Endothelial cell of umbilical vein (primary cell): ENCODE data around the gene QRFPR. TPM values are rescaled to one million over a fixed set of nuclear protein-coding genes. Genes with fewer than 3 reads are reported as not detected.
A peak's percentile ranks its signal among the peaks of the same experiment; 100 is the strongest.

Experiments
- BruUV-seq: library from RNA; stranded (reverse); fragments of 400-500 nt; replicated peaks from 2 replicates; lab custom pipeline; 2021; lab: Mats Ljungman, UMichigan
- CTCF ChIA-PET: fragments of 300-600, 350-600 bp; sonication (Branson Sonifier 250); formaldehyde crosslinking; loops from one replicate; lab custom pipeline; 2021; ENCODE audit warnings: antibody characterized with exemption, inconsistent platforms; lab: Charles Lee
- POLR2A ChIA-PET: fragments of 300-600, 350-600 bp; sonication (Branson Sonifier 250); formaldehyde crosslinking; loops from one replicate; lab custom pipeline; 2021; ENCODE audit warnings: antibody characterized with exemption, inconsistent platforms; lab: Charles Lee
- DNase-seq: peaks from one replicate; pipeline ENCODE4 v3.0.0-alpha.2; 2011; ENCODE audit warnings: low read depth, low spot score
- FAIRE-seq: peaks from 2 replicates; lab custom pipeline; 2011; peaks lifted over from hg19 to GRCh38; lab: Jason Lieb, UNC
- H2AFZ ChIP-seq: 2 replicates; pipeline ENCODE4 v1.6.0; 2012; ENCODE audit warnings: low read depth, low read length, control low read depth, inconsistent platforms
- H3K27ac ChIP-seq: 2 replicates; pipeline ENCODE4 v1.5.1; 2011; ENCODE audit warnings: low read depth, mild to moderate bottlenecking, control low read depth, low read length, moderate library complexity; ENCODE audit not compliant: insufficient read depth
- H3K27me3 ChIP-seq, 2 experiments: 2 replicates each; pipeline versions ENCODE4 v1.6.0 to v1.6.1; 2011; ENCODE audit warnings: low read length in 2 of 2, mixed read lengths in 1 of 2; ENCODE audit not compliant: control insufficient read depth in 2 of 2, insufficient read depth in 2 of 2
- H3K36me3 ChIP-seq, 2 experiments: 2 replicates in 1 of 2; 3 replicates in 1 of 2; pipeline ENCODE4 v1.5.1; 2011; ENCODE audit warnings: low read length in 2 of 2, mild to moderate bottlenecking in 1 of 2, moderate library complexity in 1 of 2; ENCODE audit not compliant: control insufficient read depth in 2 of 2, insufficient read depth in 2 of 2; ENCODE audit errors: extremely low read depth in 1 of 2
- H3K4me1 ChIP-seq: 3 replicates; pipeline ENCODE4 v1.5.1; 2011; ENCODE audit warnings: mild to moderate bottlenecking, low read length; ENCODE audit not compliant: control insufficient read depth, insufficient read depth; ENCODE audit errors: extremely low read depth
- H3K4me2 ChIP-seq: 2 replicates; pipeline ENCODE4 v1.6.1; 2011; ENCODE audit warnings: low read length, control low read depth, mixed read lengths; ENCODE audit not compliant: insufficient read depth
- H3K4me3 ChIP-seq, 3 experiments: fragments of 200-600 bp in 1 of 3; sonication (generic), shearing (Covaris generic) in 1 of 3; replicated peaks in 1 of 3; 2 replicates each; pipeline ENCODE4 v1.5.1; 2011 to 2016; ENCODE audit warnings: control low read depth in 3 of 3, low read length in 3 of 3, mild to moderate bottlenecking in 2 of 3, inconsistent platforms in 1 of 3, low read depth in 1 of 3, moderate library complexity in 1 of 3; ENCODE audit not compliant: insufficient read depth in 1 of 3
- H3K79me2 ChIP-seq: 2 replicates; pipeline ENCODE4 v1.6.0; 2012; ENCODE audit warnings: low read length, inconsistent platforms; ENCODE audit not compliant: control insufficient read depth, insufficient read depth
- H3K9ac ChIP-seq: replicated peaks from 2 replicates; pipeline ENCODE3; 2011; ENCODE audit warnings: low read length, control low read depth; ENCODE audit not compliant: insufficient read depth; ENCODE audit errors: extremely low read depth
- H3K9me1 ChIP-seq: replicated peaks from 3 replicates; pipeline ENCODE4 v1.6.0; 2011; ENCODE audit warnings: mild to moderate bottlenecking, low read length; ENCODE audit not compliant: control insufficient read depth, insufficient read depth; ENCODE audit errors: extremely low read depth
- H3K9me3 ChIP-seq: replicated peaks from 2 replicates; pipeline ENCODE4 v1.5.1; 2012; ENCODE audit warnings: low read length, inconsistent platforms; ENCODE audit not compliant: control insufficient read depth, insufficient read depth
- H4K20me1 ChIP-seq: replicated peaks from 2 replicates; pipeline ENCODE3; 2011; ENCODE audit warnings: mild to moderate bottlenecking, low read length; ENCODE audit not compliant: control insufficient read depth, insufficient read depth; ENCODE audit errors: extremely low read depth
- CTCF ChIP-seq, 2 donors: IDR thresholded peaks; 1 replicate in 1 of 2; 2 replicates in 1 of 2; pipeline ENCODE4 v1.5.1; 2011; ENCODE audit warnings: low read length in 2 of 2, mild to moderate bottlenecking in 2 of 2, moderate library complexity in 2 of 2, control low read depth in 1 of 2, inconsistent platforms in 1 of 2, low read depth in 1 of 2; ENCODE audit not compliant: insufficient read depth in 1 of 2; ENCODE audit errors: extremely low read depth in 1 of 2
- GATA2 ChIP-seq: IDR thresholded peaks from 2 replicates; pipeline ENCODE4 v1.7.0; 2011; ENCODE audit warnings: low read depth, mild to moderate bottlenecking, moderate library complexity, mixed read lengths, low read length; ENCODE audit not compliant: insufficient read length, insufficient read depth
- JUN ChIP-seq: IDR thresholded peaks from 2 replicates; pipeline ENCODE4 v1.6.1; 2011; ENCODE audit warnings: borderline replicate concordance, low read depth; ENCODE audit not compliant: insufficient read length, insufficient read depth
- MAX ChIP-seq: IDR thresholded peaks from 2 replicates; pipeline ENCODE4 v1.6.1; 2011; ENCODE audit not compliant: insufficient read depth, insufficient read length
- POLR2AphosphoS5 ChIP-seq: IDR thresholded peaks from 2 replicates; pipeline ENCODE4 v1.6.1; 2012; ENCODE audit warnings: low read depth, mild to moderate bottlenecking, control low read depth, low read length, moderate library complexity; ENCODE audit not compliant: insufficient read depth
- dilution Hi-C: fragments of 300-500 bp; cut with MboI; formaldehyde crosslinking; loops from one replicate; pipeline ENCODE4 v1.15.0; 2019; ENCODE audit warnings: low sequenced_read_pairs; ENCODE audit not compliant: extremely low pct_ligation_motif_present
- intact Hi-C: fragments of 100-400 bp; cut with micrococcal nuclease; formaldehyde crosslinking; loops from one replicate; pipeline ENCODE4 v1.10.0; 2022
- polyA plus RNA-seq, 4 experiments: library from polyadenylated mRNA; depleted of rRNA in 3 of 4; stranded (reverse) in 3 of 4; unstranded in 1 of 4; fragments of >200 nt; gene quantifications; 2 replicates each; pipeline versions ENCODE4 v1.2.1 to v1.2.3, GENCODE V29; 2011 to 2012; ENCODE audit warnings: missing spikeins in 1 of 4
- total RNA-seq: library from RNA; stranded (reverse); gene quantifications from 2 replicates; pipeline ENCODE4 v1.2.3, GENCODE V29; 2021

The QRFPR gene
- total and polyA plus RNA-seq, 2 donors (not counting 3 experiments of a cell fraction or from before 2014, with no cell fraction given) = not detected

GRCh38 chr4:121370729-121371325, 10.0 kb downstream of the QRFPR start:
- Histone ChIP-seq H3K36me3 (no peaks in the 10 kb centered on the region), H2AFZ (no peak overlapping the region), H4K20me1 (no peaks in the 10 kb centered on the region), H3K4me1 (no peaks in the 10 kb centered on the region), H3K27ac (no peak overlapping the region), H3K9ac (no peak overlapping the region), H3K27me3 (peaks cover 0 to 7% of the 10 kb centered on the region in 2 experiments), H3K79me2 (no peaks in the 10 kb centered on the region), H3K9me3 (no peaks in the 10 kb centered on the region), H3K4me2 (no peak overlapping the region), H3K9me1 (no peaks in the 10 kb centered on the region), H3K4me3 (no peak overlapping the region)
- intact Hi-C loops (loop anchor here (1.0 kb wide), 2 partner anchors 285 to 365 kb away; no protein-coding TSS in a partner anchor), dilution Hi-C loops (no loop called here)
- FAIRE-seq (peak; percentile 26), DNase-seq (peak; percentile 53)
- POLR2A ChIA-PET = no interaction called here
- CTCF ChIA-PET = interaction anchor here (0.6 to 7.6 kb wide), 44 partner anchors 9 to 1205 kb away, joined by 3 to 129 read pairs (median 4); partner anchors contain the start of genes ANXA5, BBS7 and QRFPR
- no peak for TF ChIP-seq POLR2AphosphoS5
- TF ChIP-seq CTCF (IDR thresholded peaks at IDR 0.05; ENCODE audit: extremely low read depth in 1 of 2, insufficient read depth in 1 of 2, low read depth in 1 of 2, low read length in 2 of 2) = peak; percentile 22 to 35
- no TSS peak for BruUV-seq

- H3K36me3 ChIP-seq = no peaks in the 10 kb centered on the region
- H2AFZ ChIP-seq = no peak overlapping the region
- FAIRE-seq = no peak
- H3K79me2 ChIP-seq = no peaks in the 10 kb centered on the region
- H3K4me2 ChIP-seq = no peak overlapping the region
- no peaks in the 10 kb centered on the region for H3K27me3 ChIP-seq
- H3K27ac ChIP-seq = no peak overlapping the region
- no peak for DNase-seq
- TF ChIP-seq JUN (peak; percentile 4), CTCF (IDR thresholded peaks at IDR 0.05; ENCODE audit: extremely low read depth in 1 of 2, insufficient read depth in 1 of 2, low read depth in 1 of 2, low read length in 2 of 2) (no peak), POLR2AphosphoS5 (no peak), MAX (no peak), GATA2 (no peak)
- H3K4me1 ChIP-seq = no peaks in the 10 kb centered on the region
- no peaks in the 10 kb centered on the region for H4K20me1 ChIP-seq
- H3K9me1 ChIP-seq = no peaks in the 10 kb centered on the region
- no peak overlapping the region for H3K4me3 ChIP-seq
- no TSS peak for BruUV-seq
- POLR2A ChIA-PET = no interaction called here
- intact Hi-C loops = no loop called here
- CTCF ChIA-PET = interaction anchor here (1.6 kb wide), 1 partner anchor 10 kb away, joined by 4 read pairs; no protein-coding TSS in a partner anchor
- no peaks in the 10 kb centered on the region for H3K9me3 ChIP-seq
- no peak overlapping the region for H3K9ac ChIP-seq
- dilution Hi-C loops = no loop called here
Measured at GRCh38 chr4:121360495-121360894, 20.3 kb downstream of the QRFPR start.
